HG03039 (cell line): ENCODE results near the gene TIAM2.

Source experiments
- ATAC-seq: cut with Tn5 transposase; IDR thresholded peaks from one replicate; pipeline ENCODE4 v1.9.1; 2021; ENCODE audit warnings: mild to moderate bottlenecking, moderate library complexity; ENCODE audit not compliant: unreplicated experiment

The TIAM2 gene

GRCh38 chr6:155122199-155122950 is 127.3 kb downstream of the TIAM2 start:
- ATAC-seq = no peak

GRCh38 chr6:155123520-155123919 is 128.4 kb downstream of the TIAM2 start:
- ATAC-seq = no peak

- ATAC-seq = no peak
Observed at GRCh38 chr6:155125906-155126305, 130.8 kb downstream of the TIAM2 start.

GRCh38 chr6:155126727-155127439 is 131.8 kb downstream of the TIAM2 start:
- no peak for ATAC-seq

GRCh38 chr6:155128977-155129376 is 133.9 kb downstream of the TIAM2 start:
- ATAC-seq = no peak

GRCh38 chr6:155129744-155130143 is 134.6 kb downstream of the TIAM2 start:
- no peak for ATAC-seq

GRCh38 chr6:155130161-155130853 is 135.2 kb downstream of the TIAM2 start:
- ATAC-seq = no peak

GRCh38 chr6:155132617-155133016 is 137.5 kb downstream of the TIAM2 start:
- ATAC-seq = no peak

- no peak for ATAC-seq
Observed at GRCh38 chr6:155141002-155141401, 145.9 kb downstream of the TIAM2 start.

- no peak for ATAC-seq
Observed at GRCh38 chr6:155141512-155141911, 146.4 kb downstream of the TIAM2 start.

- ATAC-seq = no peak
Observed at GRCh38 chr6:155142168-155143028, 147.3 kb downstream of the TIAM2 start.

GRCh38 chr6:155143029-155143577 is 148.0 kb downstream of the TIAM2 start:
- no peak for ATAC-seq

- ATAC-seq = no peak
Observed at GRCh38 chr6:155143578-155144106, 148.5 kb downstream of the TIAM2 start.

GRCh38 chr6:155146205-155146604 is 151.1 kb downstream of the TIAM2 start:
- no peak for ATAC-seq

- ATAC-seq = no peak
Observed at GRCh38 chr6:155147958-155148663, 153.0 kb downstream of the TIAM2 start.

- ATAC-seq = no peak
Observed at GRCh38 chr6:155150967-155151671, 156.0 kb downstream of the TIAM2 start.

GRCh38 chr6:155152211-155153076 is 157.3 kb downstream of the TIAM2 start:
- no peak for ATAC-seq
